ENCODE data around the gene CENPP. TPM values are rescaled to one million over a fixed set of nuclear protein-coding genes. Genes with fewer than 3 reads are reported as not detected.
"Not testable (repeated sequence)": the region's sequence is repeated elsewhere in the genome, so short reads cannot be mapped to it uniquely, and the experiment has no call there.

The CENPP gene
- total RNA-seq, 1 experiment from 2014 or later = 14.3 TPM

- Mint-ChIP-seq H3K36me3 (no peaks in the 10 kb centered on the region), H3K4me3 (no peak overlapping the region), H3K4me1 (peaks cover 4% of the 10 kb centered on the region), H3K27ac (no peak overlapping the region), H3K27me3 (ENCODE audit: low read depth) (no peaks in the 10 kb centered on the region; the same call in 1 of the 2 replicates), H3K9me3 (no peaks in the 10 kb centered on the region)
- TF ChIP-seq GABPB1 (CRISPR knock-in tag; IDR thresholded peaks at IDR 0.05) (no peak), ZNF219 (CRISPR knock-in tag; IDR thresholded peaks at IDR 0.05; ENCODE audit: borderline replicate concordance) (no peak), ZNF423 (CRISPR knock-in tag; IDR thresholded peaks at IDR 0.05) (no peak), PRRX2 (CRISPR knock-in tag; IDR thresholded peaks at IDR 0.05) (no peak), ZNF532 (CRISPR knock-in tag; IDR thresholded peaks at IDR 0.05; ENCODE audit: borderline replicate concordance) (no peak), HMGXB4 (CRISPR knock-in tag; IDR thresholded peaks at IDR 0.05) (no peak), RORB (CRISPR knock-in tag; IDR thresholded peaks at IDR 0.05) (no peak), ZNF138 (CRISPR knock-in tag; conservative IDR thresholded peaks at IDR 0.05) (no peak), CBFB (CRISPR knock-in tag; IDR thresholded peaks at IDR 0.05; ENCODE audit: low read depth) (no peak), ZBTB21 (CRISPR knock-in tag; IDR thresholded peaks at IDR 0.05; ENCODE audit: borderline replicate concordance) (no peak)
- no peak for DNase-seq (ENCODE audit: low spot score)
- no peak for ATAC-seq
- CTCF ChIA-PET = no interaction called here
- POLR2A ChIA-PET = interaction anchor here (0.7 kb wide), 1 partner anchor 105 kb away, joined by 4 read pairs; no protein-coding TSS in a partner anchor
Measured at GRCh38 chr9:92564982-92565381, 239.2 kb downstream of the CENPP start.

GRCh38 chr9:92571871-92572270, 246.1 kb downstream of the CENPP start:
- Mint-ChIP-seq H3K9me3 (peaks cover 32% of the 10 kb centered on the region), H3K36me3 (peaks cover 12% of the 10 kb centered on the region)
- POLR2A ChIA-PET; DNase-seq (ENCODE audit: low spot score); H3K27me3 Mint-ChIP-seq (ENCODE audit: low read depth); CTCF ChIA-PET; H3K4me1 Mint-ChIP-seq; H3K4me3 Mint-ChIP-seq; ATAC-seq; H3K27ac Mint-ChIP-seq: not testable (repeated sequence)

GRCh38 chr9:92573612-92574011, 247.9 kb downstream of the CENPP start:
- H3K4me3 Mint-ChIP-seq; DNase-seq (ENCODE audit: low spot score); CTCF ChIA-PET; H3K4me1 Mint-ChIP-seq; H3K27ac Mint-ChIP-seq; H3K27me3 Mint-ChIP-seq (ENCODE audit: low read depth); POLR2A ChIA-PET; ATAC-seq: not testable (repeated sequence)
- peaks cover 36% of the 10 kb centered on the region for H3K9me3 Mint-ChIP-seq
- peaks cover 12% of the 10 kb centered on the region for H3K36me3 Mint-ChIP-seq

GRCh38 chr9:92576175-92576574, 250.4 kb downstream of the CENPP start:
- CTCF ChIA-PET = no interaction called here
- no peak for ATAC-seq
- H3K36me3 Mint-ChIP-seq = peaks cover 12% of the 10 kb centered on the region
- H3K4me1 Mint-ChIP-seq = no peaks in the 10 kb centered on the region
- no peaks in the 10 kb centered on the region for H3K27me3 Mint-ChIP-seq (ENCODE audit: low read depth)
- no peak overlapping the region for H3K27ac Mint-ChIP-seq
- peaks cover 36% of the 10 kb centered on the region for H3K9me3 Mint-ChIP-seq
- no peak overlapping the region for H3K4me3 Mint-ChIP-seq
- DNase-seq (ENCODE audit: low spot score) = no peak
- POLR2A ChIA-PET = no interaction called here
- TF ChIP-seq FOXP4 (CRISPR knock-in tag; IDR thresholded peaks at IDR 0.05) (no peak), SP1 (CRISPR knock-in tag; conservative IDR thresholded peaks at IDR 0.05) (no peak), AR (CRISPR knock-in tag; IDR thresholded peaks at IDR 0.05) (no peak), ZMAT4 (CRISPR knock-in tag; IDR thresholded peaks at IDR 0.05) (no peak), JUN (CRISPR knock-in tag; IDR thresholded peaks at IDR 0.05) (no peak), ZNF232 (CRISPR knock-in tag; IDR thresholded peaks at IDR 0.05) (no peak), USF2 (CRISPR knock-in tag; IDR thresholded peaks at IDR 0.05) (no peak)
